Natural killer cell (primary cell): ENCODE results near the gene C16orf96. TPM values are rescaled to one million over a fixed set of nuclear protein-coding genes. Genes with fewer than 3 reads are reported as not detected.

ENCODE experiments used
- ATAC-seq, 3 donors: fragments of 150-1000 bp in 2 of 3; fragments of 200-7000 bp in 1 of 3; cut with Tn5 transposase; 1 replicate in 1 of 3; 2 replicates in 2 of 3; pipeline ENCODE4 v1.10.0; 2021; ENCODE audit warnings: mild to moderate bottlenecking in 2 of 3, moderate library complexity in 2 of 3
- DNase-seq, 2 donors: peaks; one replicate each; pipeline versions ENCODE4 v3.0.0 to v3.0.0-alpha.2; 2013 to 2021; ENCODE audit warnings: mixed read lengths in 1 of 2
- H3K27ac ChIP-seq: one replicate; pipeline ENCODE4 v1.5.1; 2013; ENCODE audit warnings: mild to moderate bottlenecking, low read length
- H3K27me3 ChIP-seq: one replicate; pipeline ENCODE4 v1.6.1; 2013; ENCODE audit warnings: low read length; ENCODE audit not compliant: control insufficient read depth, insufficient read depth
- H3K36me3 ChIP-seq: one replicate; pipeline ENCODE4 v1.6.1; 2013; ENCODE audit warnings: low read length; ENCODE audit not compliant: control insufficient read depth, insufficient read depth
- H3K4me1 ChIP-seq: one replicate; pipeline ENCODE4 v1.6.1; 2013; ENCODE audit warnings: low read length; ENCODE audit not compliant: control insufficient read depth, insufficient read depth
- H3K4me3 ChIP-seq: one replicate; pipeline ENCODE4 v1.5.1; 2013; ENCODE audit warnings: low read length
- H3K9me3 ChIP-seq: one replicate; pipeline ENCODE4 v1.6.1; 2013; ENCODE audit warnings: low read length; ENCODE audit not compliant: control insufficient read depth, insufficient read depth
- H3K27ac Mint-ChIP-seq, 2 donors: one replicate each; pipeline ENCODE4 v1.8.0; 2022; ENCODE audit warnings: mild to moderate bottlenecking in 2 of 2, mixed read lengths in 2 of 2, moderate library complexity in 1 of 2
- H3K27me3 Mint-ChIP-seq, 2 donors: one replicate each; pipeline ENCODE4 v1.8.0; 2022; ENCODE audit warnings: low read depth in 2 of 2, mixed read lengths in 2 of 2
- H3K36me3 Mint-ChIP-seq: one replicate; pipeline ENCODE4 v1.8.0; 2022; ENCODE audit warnings: mixed read lengths
- H3K4me1 Mint-ChIP-seq, 2 donors: one replicate each; pipeline ENCODE4 v1.8.0; 2022; ENCODE audit warnings: mixed read lengths in 2 of 2
- H3K4me3 Mint-ChIP-seq: one replicate; pipeline ENCODE4 v1.8.0; 2022; ENCODE audit warnings: mild to moderate bottlenecking, moderate library complexity, mixed read lengths
- H3K9me3 Mint-ChIP-seq, 2 donors: one replicate each; pipeline ENCODE4 v1.8.0; 2022; ENCODE audit warnings: mixed read lengths in 2 of 2
- CTCF ChIP-seq: fragments of 200-600 bp; IDR thresholded peaks from one replicate; pipeline ENCODE4 v1.8.0; 2022; ENCODE audit warnings: antibody characterized with exemption
- WGBS: methylation state at CpG from one replicate; pipeline ENCODE4 v1.1.7; 2013; ENCODE audit warnings: missing lambda C conversion rate; ENCODE audit not compliant: insufficient coverage; 5-methylcytosine and 5-hydroxymethylcytosine counted together
- intact Hi-C: fragments of 100-400 bp; cut with micrococcal nuclease; formaldehyde crosslinking; loops from one replicate; pipeline ENCODE4 v1.14.2; 2022
- total RNA-seq, 4 donors: library from RNA; stranded (reverse); fragments of 120-200 nt in 1 of 4; gene quantifications; one replicate each; pipeline versions ENCODE4 v1.2.3 to v1.2.4, GENCODE V29; 2013 to 2022

C16orf96 gene
- total RNA-seq, 3 donors from 2014 or later (not counting 1 experiment from before 2014, with no cell fraction given), result 0.35 to 0.61 (median 0.43) TPM

- DNase-seq (no peak), ATAC-seq (no peak)
- peaks cover 0 to 3% of the 10 kb centered on the region in 2 donors for H3K27me3 Mint-ChIP-seq
- H3K27ac Mint-ChIP-seq, result no peak overlapping the region
- Histone ChIP-seq H3K27me3 (no peaks in the 10 kb centered on the region), H3K27ac (no peak overlapping the region), H3K4me1 (no peaks in the 10 kb centered on the region), H3K9me3 (no peaks in the 10 kb centered on the region), H3K36me3 (peaks cover 2% of the 10 kb centered on the region), H3K4me3 (no peak overlapping the region)
- no peak for TF ChIP-seq CTCF
- H3K4me3 Mint-ChIP-seq, result no peak overlapping the region
- intact Hi-C loops, result no loop called here
- H3K9me3 Mint-ChIP-seq, result no peaks in the 10 kb centered on the region
- H3K4me1 Mint-ChIP-seq, result no peaks in the 10 kb centered on the region
- H3K36me3 Mint-ChIP-seq, result no peaks in the 10 kb centered on the region
- 90% methylated on average over 13 of the region's 13 CpGs for WGBS
Observed at GRCh38 chr16:4603624-4604170, 47.6 kb downstream of the C16orf96 start.

GRCh38 chr16:4604401-4604800 lies 48.3 kb downstream of the C16orf96 start:
- Mint-ChIP-seq H3K9me3 (no peaks in the 10 kb centered on the region), H3K27ac (no peak overlapping the region), H3K36me3 (no peaks in the 10 kb centered on the region), H3K4me1 (no peaks in the 10 kb centered on the region), H3K4me3 (no peak overlapping the region), H3K27me3 (peaks cover 0 to 3% of the 10 kb centered on the region in 2 donors)
- TF ChIP-seq CTCF, result no peak
- DNase-seq (no peak), ATAC-seq (no peak)
- intact Hi-C loops, result no loop called here
- no peaks in the 10 kb centered on the region for H3K4me1 ChIP-seq
- H3K9me3 ChIP-seq, result no peaks in the 10 kb centered on the region
- WGBS, result 88% methylated on average over 15 of the region's 15 CpGs
- no peaks in the 10 kb centered on the region for H3K27me3 ChIP-seq
- no peak overlapping the region for H3K4me3 ChIP-seq
- no peak overlapping the region for H3K27ac ChIP-seq
- H3K36me3 ChIP-seq, result peaks cover 6% of the 10 kb centered on the region

GRCh38 chr16:4606354-4606753 lies 50.2 kb downstream of the C16orf96 start:
- H3K4me1 Mint-ChIP-seq, result peaks cover 0 to 8% of the 10 kb centered on the region in 2 donors
- no peak for ATAC-seq
- intact Hi-C loops, result no loop called here
- Histone ChIP-seq H3K36me3 (peaks cover 8% of the 10 kb centered on the region), H3K27ac (no peak overlapping the region), H3K9me3 (no peaks in the 10 kb centered on the region), H3K4me1 (no peaks in the 10 kb centered on the region), H3K4me3 (no peak overlapping the region), H3K27me3 (no peaks in the 10 kb centered on the region)
- no peak for DNase-seq
- H3K4me3 Mint-ChIP-seq, result no peak overlapping the region
- H3K27me3 Mint-ChIP-seq, result peaks cover 0 to 3% of the 10 kb centered on the region in 2 donors
- H3K27ac Mint-ChIP-seq, result no peak overlapping the region
- H3K9me3 Mint-ChIP-seq, result no peaks in the 10 kb centered on the region
- no peaks in the 10 kb centered on the region for H3K36me3 Mint-ChIP-seq
- 89% methylated on average over 9 of the region's 9 CpGs for WGBS
- TF ChIP-seq CTCF, result no peak
